Mesodermal cell (in vitro differentiated cells): Measurements from ENCODE around the gene FBF1.
"Not testable (repeated sequence)": the region's sequence is repeated elsewhere in the genome, so short reads cannot be mapped to it uniquely, and the experiment has no call there.

Source experiments
- H3K27ac ChIP-seq: 2 replicates; pipeline ENCODE4 v1.7.0; 2013; ENCODE audit warnings: mild to moderate bottlenecking, low read depth, low read length, moderate library complexity; ENCODE audit not compliant: severe bottlenecking
- H3K36me3 ChIP-seq: 2 replicates; pipeline ENCODE4 v1.7.1; 2013; ENCODE audit warnings: mild to moderate bottlenecking, low read length, moderate library complexity; ENCODE audit not compliant: control insufficient read depth, insufficient read depth
- H3K4me1 ChIP-seq: one replicate; pipeline ENCODE4 v1.7.1; 2013; ENCODE audit warnings: mild to moderate bottlenecking, low read length; ENCODE audit not compliant: insufficient read depth, control insufficient read depth, poor library complexity, severe bottlenecking
- H3K4me3 ChIP-seq: 2 replicates; pipeline ENCODE4 v1.7.0; 2013; ENCODE audit warnings: low read length, control low read depth, mild to moderate bottlenecking; ENCODE audit not compliant: insufficient read depth, poor library complexity, severe bottlenecking; ENCODE audit errors: extremely low read depth
- H3K9me3 ChIP-seq: 2 replicates; pipeline ENCODE4 v1.7.1; 2013; ENCODE audit warnings: mild to moderate bottlenecking, low read length, moderate library complexity; ENCODE audit not compliant: control insufficient read depth
- WGBS, 2 experiments: methylation state at CpG; one replicate each; pipeline ENCODE4 v1.1.5; 2013; ENCODE audit warnings: missing lambda C conversion rate in 2 of 2; ENCODE audit not compliant: insufficient coverage in 2 of 2; 5-methylcytosine and 5-hydroxymethylcytosine counted together

The FBF1 gene

DNA sequence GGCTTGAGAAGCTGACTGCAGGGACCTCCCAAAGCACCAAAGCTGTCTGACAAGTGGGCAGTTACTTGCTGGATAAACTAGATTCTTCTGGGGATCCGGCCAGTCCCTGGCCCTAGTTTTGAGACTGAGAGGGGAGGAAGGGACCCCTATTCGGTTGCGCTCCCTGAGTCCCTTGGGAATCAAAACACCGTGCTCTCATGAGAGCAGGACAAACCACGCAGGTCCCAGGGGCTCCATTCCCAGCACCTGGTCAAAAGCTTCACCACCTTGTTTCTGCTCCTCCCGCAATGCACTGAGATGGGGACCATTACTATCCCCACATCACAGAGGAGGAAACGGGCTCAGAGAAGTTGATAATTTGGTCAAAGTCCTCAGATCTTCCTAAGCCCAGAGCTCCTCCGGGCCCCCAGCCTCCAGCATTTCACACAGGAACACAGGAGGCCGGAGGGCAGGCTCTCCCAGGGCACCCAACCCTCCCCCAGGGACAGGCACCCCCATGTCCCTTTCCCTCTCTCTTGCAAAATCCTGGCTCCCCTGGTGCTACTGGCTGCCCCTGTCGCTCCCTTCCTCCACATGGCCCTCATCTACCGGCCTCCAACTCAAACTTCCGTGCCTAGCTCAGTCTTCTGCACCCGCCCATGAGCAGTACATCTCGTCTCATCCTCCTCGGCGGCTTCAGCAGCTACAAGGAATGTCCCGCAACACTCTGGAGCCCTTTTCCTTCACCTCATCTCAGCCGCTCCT lies 47.4 kb downstream of the FBF1 start:
- Histone ChIP-seq H3K4me1 (peaks cover 9% of the 10 kb centered on the region), H3K4me3 (no peak overlapping the region), H3K9me3 (no peaks in the 10 kb centered on the region), H3K36me3 (peaks cover 43% of the 10 kb centered on the region), H3K27ac (no peak overlapping the region)
- WGBS, 2 experiments = 96 to 97% methylated on average over 12 to 18 of the region's 18 CpGs

DNA sequence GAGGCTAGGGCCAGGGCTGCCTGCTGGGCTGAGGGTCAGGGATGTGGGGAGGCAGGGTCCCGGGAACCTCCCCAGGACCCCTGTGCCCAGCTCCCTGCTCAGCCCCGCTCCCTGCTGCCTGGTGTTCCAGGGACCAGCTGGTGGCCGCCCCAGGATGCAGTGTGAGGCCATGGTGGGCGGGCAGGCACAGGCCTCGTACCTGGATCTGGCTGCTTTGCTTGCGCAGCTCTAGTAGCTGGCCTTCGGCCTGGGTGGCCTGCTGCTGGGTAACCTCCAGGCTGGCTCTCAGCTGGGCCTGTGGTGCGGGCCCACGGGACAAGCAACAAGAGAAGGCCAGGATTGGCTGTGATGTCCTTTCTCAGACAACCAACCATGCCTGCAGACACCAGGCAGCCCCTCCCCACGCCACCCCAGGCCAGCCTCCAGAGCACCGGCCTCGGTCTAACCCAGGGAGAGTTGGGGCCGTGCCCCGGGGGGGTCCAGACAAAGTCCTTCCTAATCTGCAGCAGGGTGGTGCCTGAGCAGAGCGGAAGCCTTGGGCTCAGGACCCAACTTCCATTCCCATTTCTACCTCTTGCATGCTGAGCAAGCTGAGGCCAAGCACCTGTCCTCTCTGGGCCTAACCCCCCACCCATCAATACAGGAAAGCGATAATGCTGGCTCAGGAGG lies 48.2 kb downstream of the FBF1 start:
- WGBS, 2 experiments = 84 to 90% methylated on average over 14 to 16 of the region's 16 CpGs
- Histone ChIP-seq H3K27ac (no peak overlapping the region), H3K9me3 (no peaks in the 10 kb centered on the region), H3K4me1 (peaks cover 9% of the 10 kb centered on the region), H3K4me3 (no peak overlapping the region), H3K36me3 (peaks cover 35% of the 10 kb centered on the region)

DNA sequence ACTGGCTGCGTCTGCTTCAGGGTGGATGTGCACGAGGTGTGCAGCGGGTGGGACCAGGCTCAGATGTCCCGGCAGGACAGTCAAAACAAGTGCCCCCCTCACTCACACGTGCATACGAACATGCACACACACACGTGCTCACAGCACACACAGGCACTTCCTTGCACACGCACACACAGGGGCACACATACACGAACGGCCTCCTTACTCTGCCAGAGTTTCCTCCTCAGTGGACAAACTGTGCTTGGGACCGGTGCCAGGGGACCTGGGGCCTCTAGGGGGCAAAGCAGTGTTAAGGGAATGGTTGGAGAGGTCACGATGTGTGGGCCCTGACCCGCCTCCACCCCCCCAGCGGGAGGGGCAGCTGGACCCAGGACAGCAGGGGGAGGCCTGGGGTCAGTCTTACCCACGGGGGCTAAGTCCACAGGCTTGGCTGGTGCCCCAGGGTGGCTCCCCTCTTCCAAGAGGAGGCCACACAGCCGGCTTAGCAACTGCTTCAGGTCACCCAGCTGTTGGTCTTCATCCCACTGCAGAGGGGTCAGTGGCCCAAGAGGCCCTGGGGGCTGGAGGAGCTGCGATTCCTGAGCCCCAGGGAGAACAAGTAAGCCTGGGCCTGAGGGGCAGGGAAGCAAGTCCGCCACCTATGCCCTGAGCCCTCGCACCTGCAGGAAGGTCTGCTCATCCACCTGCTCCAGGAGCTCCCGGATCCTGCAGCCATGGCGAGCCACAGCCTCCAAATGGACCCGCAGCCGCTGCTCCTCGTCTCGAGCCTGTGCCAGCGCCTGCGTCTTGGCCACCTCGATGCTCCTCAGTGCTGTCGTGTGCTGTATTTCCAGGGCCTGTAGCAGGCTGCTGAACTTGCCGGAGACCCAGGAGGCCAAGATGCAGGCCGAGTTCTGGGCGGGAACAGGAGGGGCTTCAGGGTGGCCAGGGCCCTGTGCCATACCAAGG lies 49.0 kb downstream of the FBF1 start:
- 92 to 94% methylated on average over 23 to 28 of the region's 32 CpGs for WGBS, 2 experiments
- peaks cover 35% of the 10 kb centered on the region for H3K36me3 ChIP-seq
- no peak overlapping the region for H3K27ac ChIP-seq
- peaks cover 5% of the 10 kb centered on the region for H3K4me1 ChIP-seq
- H3K9me3 ChIP-seq = no peaks in the 10 kb centered on the region
- H3K4me3 ChIP-seq = no peak overlapping the region

DNA sequence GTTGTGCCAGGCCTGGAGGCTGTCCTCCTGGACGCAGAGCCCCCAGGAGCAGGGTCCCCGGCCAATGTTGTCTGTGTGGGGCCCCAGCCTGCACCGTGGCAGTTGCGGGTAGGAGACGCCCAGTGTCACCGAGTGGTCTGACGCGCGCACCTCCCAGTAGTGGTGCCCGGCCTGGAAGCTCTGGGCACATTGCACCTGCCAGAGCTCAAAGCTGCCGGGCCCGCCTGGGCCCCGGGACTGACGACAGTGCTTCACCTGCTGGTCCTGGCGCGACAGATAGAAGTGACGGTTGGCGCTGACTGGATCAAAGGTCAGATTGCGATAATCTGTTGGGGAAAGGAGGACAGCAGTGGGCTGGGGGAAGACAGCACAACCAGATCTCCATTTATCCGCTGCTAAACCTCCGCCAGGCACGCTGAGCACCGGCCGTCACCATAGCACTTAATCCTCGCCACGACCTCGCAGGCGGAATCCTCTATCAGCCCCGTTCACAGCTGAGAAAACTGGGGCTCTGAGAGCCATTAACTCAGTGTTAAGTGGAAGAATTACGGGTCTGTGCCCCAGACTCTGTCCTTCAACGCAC lies 49.7 kb downstream of the FBF1 start:
- no peaks in the 10 kb centered on the region for H3K9me3 ChIP-seq
- no peak overlapping the region for H3K27ac ChIP-seq
- H3K4me1 ChIP-seq = peaks cover 5% of the 10 kb centered on the region
- 97% methylated on average over 30 to 31 of the region's 31 CpGs for WGBS, 2 experiments
- no peak overlapping the region for H3K4me3 ChIP-seq
- peaks cover 35% of the 10 kb centered on the region for H3K36me3 ChIP-seq

DNA sequence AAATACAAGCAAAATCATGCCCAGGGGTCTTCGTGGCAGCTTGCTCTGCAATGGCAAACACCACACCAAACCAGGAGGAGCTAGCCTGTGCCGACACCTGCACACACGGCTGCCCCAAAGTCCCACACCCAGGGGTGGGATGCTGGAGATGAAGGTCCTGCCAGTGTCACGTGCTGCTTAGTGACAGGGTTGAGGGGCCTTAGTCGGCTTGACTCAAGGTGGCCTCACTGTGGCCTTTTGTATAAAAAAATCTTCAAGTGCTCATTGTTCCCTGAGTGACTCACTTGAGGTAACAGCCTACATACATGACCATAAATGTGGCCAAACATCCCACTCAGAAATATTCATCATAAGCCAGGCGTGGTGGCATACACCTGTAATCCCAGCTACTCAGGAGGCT lies 51.4 kb downstream of the FBF1 start:
- Histone ChIP-seq H3K27ac (no peak overlapping the region), H3K9me3 (no peaks in the 10 kb centered on the region), H3K36me3 (peaks cover 35% of the 10 kb centered on the region), H3K4me3 (no peak overlapping the region), H3K4me1 (no peaks in the 10 kb centered on the region)
- WGBS, 2 experiments = 90 to 100% methylated on average over 4 of the region's 6 CpGs

DNA sequence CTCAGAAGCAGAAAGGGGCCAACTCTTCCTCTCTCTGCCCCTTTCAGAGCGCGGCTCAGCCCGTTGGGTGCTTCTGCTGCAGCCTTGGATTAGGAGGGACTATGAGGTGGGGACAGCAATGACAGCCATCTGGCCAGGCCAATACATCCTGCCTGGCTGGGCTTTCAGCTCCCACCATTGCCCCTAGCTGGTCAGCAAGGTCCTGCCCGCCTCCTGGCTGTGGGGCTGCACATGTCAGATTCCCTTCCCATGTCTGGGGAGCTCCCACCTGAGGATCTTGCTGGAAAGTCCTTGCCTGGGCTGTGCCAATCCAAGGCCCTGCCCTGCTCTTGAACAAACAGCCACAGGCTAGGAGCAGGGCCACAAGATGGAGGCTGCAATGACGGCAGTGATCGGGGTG lies 52.4 kb downstream of the FBF1 start:
- no peak overlapping the region for H3K27ac ChIP-seq
- H3K36me3 ChIP-seq = peaks cover 35% of the 10 kb centered on the region
- no peaks in the 10 kb centered on the region for H3K9me3 ChIP-seq
- H3K4me1 ChIP-seq = no peaks in the 10 kb centered on the region
- no peak overlapping the region for H3K4me3 ChIP-seq
- WGBS, 2 experiments = 100% methylated on average over 1 to 2 of the region's 6 CpGs

DNA sequence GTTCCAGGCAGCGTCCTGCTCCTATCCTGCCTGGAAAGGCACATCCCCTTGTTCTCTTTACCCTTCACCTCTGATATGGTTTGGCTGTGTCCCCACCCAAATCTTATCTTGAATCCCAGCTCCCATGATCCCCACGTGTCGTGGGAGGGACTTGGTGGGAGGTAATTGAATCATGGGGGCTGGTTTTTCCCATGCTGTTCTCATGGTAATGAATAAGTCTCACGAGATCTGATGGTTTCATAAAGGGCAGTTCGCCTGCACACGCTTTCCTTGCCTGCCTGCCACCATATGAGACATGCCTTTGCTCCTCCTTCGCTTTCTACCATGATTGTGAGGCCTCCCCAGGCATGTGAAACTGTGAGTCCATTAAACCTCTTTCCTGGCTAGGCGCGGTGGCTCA lies 55.0 kb downstream of the FBF1 start:
- H3K4me3 ChIP-seq, H3K9me3 ChIP-seq, H3K27ac ChIP-seq, H3K4me1 ChIP-seq: not testable (repeated sequence)
- peaks cover 12% of the 10 kb centered on the region for H3K36me3 ChIP-seq
- 93 to 94% methylated on average over 5 to 6 of the region's 9 CpGs for WGBS, 2 experiments

DNA sequence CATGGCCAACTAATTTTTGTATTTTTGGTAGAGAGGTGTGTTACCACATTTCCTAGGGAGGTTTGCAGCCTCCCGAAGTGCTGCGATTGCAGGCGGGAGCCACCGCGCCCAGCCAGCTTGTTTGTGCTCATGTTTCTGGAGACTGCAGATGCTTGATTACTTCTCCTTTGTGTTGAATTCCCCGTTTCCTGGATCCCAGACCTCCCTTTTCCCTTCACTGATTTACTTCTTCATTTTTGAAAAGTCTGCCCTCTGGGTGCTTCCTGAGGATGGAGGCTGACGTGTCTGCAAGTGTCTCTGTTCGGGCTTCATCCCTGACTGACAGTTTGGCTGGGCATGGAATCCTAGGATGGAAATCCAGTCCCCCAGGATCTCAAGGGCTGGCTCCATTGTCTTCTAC lies 55.4 kb downstream of the FBF1 start:
- H3K27ac ChIP-seq = no peak overlapping the region
- H3K36me3 ChIP-seq = peaks cover 9% of the 10 kb centered on the region
- no peaks in the 10 kb centered on the region for H3K4me1 ChIP-seq
- WGBS, 2 experiments = 92 to 95% methylated on average over 8 of the region's 8 CpGs
- H3K9me3 ChIP-seq = no peaks in the 10 kb centered on the region
- H3K4me3 ChIP-seq = no peak overlapping the region

DNA sequence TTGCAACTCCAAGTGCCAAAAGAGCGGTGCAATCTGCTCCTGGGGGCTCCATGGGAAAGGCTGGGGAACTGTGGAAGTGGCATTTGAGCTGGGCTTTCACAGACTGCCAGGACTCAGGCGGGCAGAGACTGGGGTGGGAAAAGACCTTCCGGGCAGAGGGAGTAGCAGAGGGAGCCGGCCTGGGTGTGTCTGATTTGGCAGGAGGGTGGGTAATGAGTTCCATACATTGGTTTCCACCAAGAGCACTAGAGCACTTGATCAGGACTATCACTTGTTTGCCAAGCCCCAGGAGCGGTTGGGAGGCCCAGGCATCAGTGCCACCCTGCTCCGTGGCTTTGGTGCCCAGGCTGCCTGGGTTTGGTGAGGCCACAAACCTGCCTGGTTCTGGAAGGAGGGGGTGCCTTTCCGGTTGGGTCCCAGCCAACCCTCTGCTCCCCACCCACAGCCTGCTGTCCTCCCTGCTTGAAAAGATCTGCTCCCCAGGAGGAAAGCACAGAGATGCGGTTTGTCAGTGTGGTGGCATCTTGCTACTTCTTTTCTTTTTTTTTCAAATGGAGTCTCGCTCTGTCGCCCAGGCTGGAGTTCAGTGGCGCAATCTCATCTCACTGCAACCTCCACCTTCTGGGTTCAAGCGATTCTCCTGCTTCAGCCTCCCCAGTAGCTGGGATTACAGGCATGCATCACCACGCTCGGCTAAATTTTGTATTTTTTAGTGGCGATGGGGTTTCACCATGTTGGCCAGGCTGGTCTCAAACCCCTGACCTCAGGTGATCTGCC lies 59.0 kb downstream of the FBF1 start:
- Histone ChIP-seq H3K36me3 (no peaks in the 10 kb centered on the region), H3K4me1 (peaks cover 1% of the 10 kb centered on the region), H3K9me3 (no peaks in the 10 kb centered on the region), H3K4me3 (no peak overlapping the region), H3K27ac (no peak overlapping the region)
- 89 to 92% methylated on average over 12 to 14 of the region's 15 CpGs for WGBS, 2 experiments

DNA sequence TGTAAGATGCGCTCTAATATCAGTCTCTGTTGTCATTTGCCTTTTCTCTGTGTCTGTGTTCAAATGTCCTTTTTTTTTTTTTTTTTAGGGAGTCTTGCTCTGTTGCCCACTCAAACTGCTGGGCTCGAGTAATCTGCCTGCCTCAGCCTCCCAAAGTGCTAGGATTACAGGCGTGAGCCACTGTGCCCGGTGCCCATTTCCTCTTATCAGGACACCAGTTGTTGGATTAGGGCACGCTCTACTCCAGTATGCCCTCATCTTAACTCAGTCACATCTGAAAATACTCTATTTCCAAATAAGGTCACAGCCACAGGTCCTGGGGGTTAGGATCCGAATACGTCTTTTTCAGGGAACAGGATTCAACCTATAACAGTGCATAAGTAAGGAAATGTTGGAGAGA lies 60.6 kb downstream of the FBF1 start:
- peaks cover 15% of the 10 kb centered on the region for H3K4me1 ChIP-seq
- peaks cover 7% of the 10 kb centered on the region for H3K36me3 ChIP-seq
- no peak overlapping the region for H3K4me3 ChIP-seq
- no peak overlapping the region for H3K27ac ChIP-seq
- 75 to 92% methylated on average over 4 to 6 of the region's 7 CpGs for WGBS, 2 experiments
- H3K9me3 ChIP-seq = no peaks in the 10 kb centered on the region
